SK-N-MC (cell line): Measurements from ENCODE around the gene ZNF446.

Experiments
- EZH2 ChIP-seq: fragments of 200-600 bp; sonication (generic); IDR thresholded peaks from one replicate; pipeline ENCODE4 v1.6.1; 2017; ENCODE audit warnings: antibody characterized with exemption
- POLR2AphosphoS5 ChIP-seq: IDR thresholded peaks from 2 replicates; pipeline ENCODE4 v1.6.1; 2012; ENCODE audit warnings: mild to moderate bottlenecking, low read depth, low read length, borderline replicate concordance

DNA sequence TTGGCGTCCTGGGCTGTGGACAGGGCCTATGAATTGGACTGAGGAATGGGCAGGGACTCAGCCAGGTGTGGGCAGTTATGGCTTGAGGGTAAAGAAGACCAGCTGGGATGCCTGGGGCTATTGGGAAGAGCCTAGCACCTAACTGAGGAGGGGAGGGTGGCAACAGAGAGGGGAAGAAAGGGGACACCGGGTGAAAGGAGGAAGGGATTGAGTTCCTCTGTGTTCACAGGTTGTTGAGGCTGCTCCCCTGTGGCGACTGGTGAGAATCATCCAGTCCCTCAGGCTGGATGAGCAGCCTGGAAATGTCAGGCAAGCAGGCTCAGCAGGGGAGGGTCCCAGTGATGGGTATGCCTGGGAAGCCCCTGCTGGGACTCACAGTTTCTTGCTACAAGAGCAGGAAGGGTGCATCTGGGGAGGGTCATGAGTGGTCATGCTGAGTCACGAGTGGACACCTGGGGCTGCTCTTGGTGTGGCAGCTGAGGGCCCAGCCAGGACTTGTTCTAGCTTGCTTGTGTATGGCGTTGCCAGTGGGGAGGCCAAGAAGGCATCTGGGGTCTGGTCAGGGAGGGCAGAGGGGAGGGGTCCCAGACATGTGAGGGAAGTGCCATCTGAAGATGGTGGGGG is 7.8 kb upstream of the ZNF446 start:
- no peak for TF ChIP-seq POLR2AphosphoS5
- no peak for TF ChIP-seq EZH2
